HG03025 (cell line): ENCODE measurements around the gene PPP1CB.

ENCODE experiments used
- ATAC-seq: cut with Tn5 transposase; IDR thresholded peaks from one replicate; pipeline ENCODE4 v1.9.1; 2021; ENCODE audit warnings: mild to moderate bottlenecking, moderate library complexity; ENCODE audit not compliant: unreplicated experiment, low FRiP score

Gene PPP1CB

DNA sequence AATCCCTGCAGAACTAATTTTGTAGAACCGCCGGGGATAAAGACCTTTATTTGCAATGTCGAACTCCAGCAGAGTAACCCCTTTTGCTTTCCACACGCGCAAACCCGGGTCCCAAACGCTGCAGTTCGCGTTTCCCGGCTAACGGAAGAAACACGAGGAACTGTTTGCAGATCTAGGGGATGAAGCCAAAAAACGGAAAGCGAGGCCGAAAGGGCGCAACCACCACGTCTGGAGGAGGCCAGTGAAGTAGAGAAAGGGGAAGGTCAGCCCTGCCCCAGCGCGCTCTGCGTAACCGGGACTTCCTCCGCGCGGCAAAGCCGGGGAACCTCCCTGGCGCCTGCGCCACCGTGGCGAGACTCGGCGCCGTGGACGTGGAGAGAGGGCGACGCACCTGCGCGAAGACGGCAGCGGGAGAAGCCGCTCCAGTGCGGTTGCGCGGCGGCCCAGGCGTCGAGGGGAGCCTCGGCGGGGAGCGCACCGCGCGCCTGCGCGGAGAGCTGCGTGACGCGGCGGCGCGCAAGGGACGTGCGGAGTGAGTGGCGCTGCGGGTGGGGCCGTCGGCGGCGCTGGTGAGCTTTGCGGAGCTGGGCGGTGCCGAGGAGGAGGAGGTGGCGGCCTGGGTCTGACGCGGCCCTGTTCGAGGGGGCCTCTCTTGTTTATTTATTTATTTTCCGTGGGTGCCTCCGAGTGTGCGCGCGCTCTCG, at the start of gene PPP1CB:
Gene PPP1CB, plus strand, starts transcription at position 579 of the 704 bp plus-strand sequence. CDS start 295 bp downstream, outside the sequence.
- peak; percentile 82 for ATAC-seq

DNA sequence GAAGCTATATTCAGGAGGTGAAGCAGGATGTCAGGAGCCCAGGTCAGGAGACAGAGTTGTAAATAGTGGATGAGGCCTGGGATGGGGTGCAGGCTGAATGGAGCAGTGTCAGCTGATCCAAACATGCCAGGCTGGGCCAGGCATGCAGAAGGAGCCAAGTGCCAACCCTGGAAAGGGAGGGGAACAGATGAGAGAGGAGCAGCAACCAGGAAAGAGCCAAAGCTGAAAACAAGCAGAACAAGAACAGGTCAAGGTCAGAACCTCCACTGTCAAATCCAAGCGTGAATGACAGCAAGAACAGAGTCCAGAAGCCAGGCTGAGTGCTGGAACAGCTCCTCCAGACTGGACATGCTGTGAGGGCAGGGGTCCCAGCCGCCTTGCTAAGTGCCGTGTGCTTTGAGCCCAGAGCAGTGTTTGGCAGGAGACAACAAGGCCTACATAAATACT, 49.2 kb upstream of the PPP1CB start:
- ATAC-seq, result no peak

DNA sequence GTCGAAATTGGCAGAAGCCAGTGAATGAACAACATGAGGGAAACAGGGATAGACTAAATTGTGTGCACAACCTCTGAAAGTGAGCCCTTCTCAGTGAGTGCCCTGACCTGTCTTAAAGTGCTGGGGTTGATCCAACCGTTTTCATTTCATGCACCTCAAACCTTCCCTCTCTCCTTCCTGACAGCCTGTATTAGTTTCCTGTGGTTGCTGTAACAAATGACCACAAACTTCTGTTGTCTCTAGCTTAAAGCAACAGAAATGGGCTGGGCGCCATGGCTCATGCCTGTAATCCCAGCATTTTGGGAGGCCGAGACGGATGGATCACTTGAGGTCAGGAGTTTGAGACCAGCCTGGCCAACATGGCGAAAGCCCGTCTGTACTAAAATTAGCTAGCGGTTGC, 48.8 kb upstream of the PPP1CB start:
- no peak for ATAC-seq

- no peak for ATAC-seq
Observed at GRCh38 chr2:28704621-28705020, 47.0 kb upstream of the PPP1CB start.

DNA sequence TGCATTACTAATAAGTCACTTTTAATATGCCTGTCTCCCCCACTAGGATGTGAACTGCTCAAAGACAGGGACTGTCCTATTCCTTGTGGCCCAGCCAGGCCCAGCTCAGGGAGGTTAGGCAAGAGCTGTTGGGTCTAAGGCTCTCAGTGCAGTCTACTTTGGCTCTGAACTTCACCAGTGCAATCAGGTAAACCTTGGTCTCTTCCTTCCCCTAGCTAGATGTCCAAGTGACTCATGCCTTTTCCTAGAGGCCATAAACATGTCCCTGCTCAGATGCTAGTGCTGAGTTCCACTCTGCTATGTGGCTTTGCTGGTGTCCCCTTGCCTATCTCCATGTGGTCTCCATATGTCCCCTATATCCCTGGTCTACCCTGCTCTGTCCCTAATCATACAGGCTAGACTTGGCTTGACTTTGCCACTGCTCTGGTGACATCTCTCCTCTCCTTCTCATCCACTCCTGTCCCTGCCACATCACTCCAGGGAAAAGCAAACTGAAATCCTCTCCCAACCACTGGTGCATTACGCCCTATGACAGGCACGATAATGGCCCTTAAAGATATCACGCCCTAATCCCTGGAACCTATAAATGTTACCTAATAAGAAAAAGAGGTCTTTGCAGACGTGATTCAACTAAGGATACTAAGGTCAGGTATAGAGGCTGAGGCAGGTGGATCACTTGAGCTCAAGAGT, 45.7 kb upstream of the PPP1CB start:
- no peak for ATAC-seq

DNA sequence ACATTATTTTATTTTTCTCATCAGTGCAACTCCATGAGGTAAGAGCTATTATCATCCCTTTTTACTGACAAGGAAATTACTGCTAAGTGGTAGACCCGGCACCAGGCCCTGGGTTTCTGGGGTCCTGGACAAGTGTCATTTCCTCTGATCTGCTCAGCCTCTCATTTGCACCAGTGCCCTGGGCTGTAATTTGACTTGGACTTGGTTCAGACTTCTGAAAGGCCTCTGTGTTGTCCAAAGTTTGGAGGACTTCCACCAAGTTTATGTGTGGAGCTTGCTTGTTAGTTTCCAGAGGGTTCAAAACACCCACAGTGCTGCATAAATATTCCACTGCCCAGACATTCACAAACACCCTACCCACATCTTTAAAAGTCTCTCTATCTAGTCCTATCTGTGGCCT, 44.0 kb upstream of the PPP1CB start:
- no peak for ATAC-seq

- no peak for ATAC-seq
Observed at GRCh38 chr2:28709101-28709500, 42.5 kb upstream of the PPP1CB start.

- no peak for ATAC-seq
Observed at GRCh38 chr2:28710545-28710944, 41.1 kb upstream of the PPP1CB start.

- ATAC-seq, result no peak
Observed at GRCh38 chr2:28713577-28714298, 37.9 kb upstream of the PPP1CB start.

- ATAC-seq, result no peak
Observed at GRCh38 chr2:28716265-28716865, 35.3 kb upstream of the PPP1CB start.

GRCh38 chr2:28717339-28717758, 34.3 kb upstream of the PPP1CB start:
- ATAC-seq, result no peak

- ATAC-seq, result no peak
Observed at GRCh38 chr2:28720345-28720744, 31.3 kb upstream of the PPP1CB start.

DNA sequence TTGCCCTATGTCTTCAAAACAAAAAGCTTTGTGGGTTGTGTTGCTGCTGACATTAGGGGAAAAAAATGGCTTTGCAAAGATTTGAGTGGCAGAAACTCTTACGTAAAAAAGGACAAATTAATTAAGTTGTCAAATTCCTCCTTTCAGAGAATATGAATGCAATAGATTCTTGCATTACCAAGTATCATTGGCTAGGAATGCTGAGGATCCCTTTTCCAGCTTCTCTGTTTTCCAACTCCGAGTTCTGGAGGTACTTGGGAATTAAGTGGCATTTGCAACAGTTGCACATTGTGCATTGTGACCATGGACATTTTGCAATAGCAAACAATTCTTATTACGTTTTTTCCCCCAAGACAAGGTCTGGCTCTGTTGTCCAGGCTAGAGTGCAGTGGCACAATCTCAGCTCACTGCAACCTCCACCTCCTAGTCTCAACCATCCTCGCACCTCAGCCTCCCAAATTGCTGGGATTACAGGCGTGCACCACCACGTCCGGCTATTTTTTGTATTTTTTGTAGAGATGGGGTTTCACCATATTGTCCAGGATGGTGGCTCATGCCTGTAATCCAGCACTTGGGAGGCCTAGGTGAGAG, 29.9 kb upstream of the PPP1CB start:
- ATAC-seq, result no peak

- ATAC-seq, result no peak
Observed at GRCh38 chr2:28725021-28725711, 26.5 kb upstream of the PPP1CB start.

GRCh38 chr2:28726177-28726576, 25.5 kb upstream of the PPP1CB start:
- no peak for ATAC-seq

GRCh38 chr2:28729698-28730097, 21.9 kb upstream of the PPP1CB start:
- ATAC-seq, result no peak

- no peak for ATAC-seq
Observed at GRCh38 chr2:28730641-28731146, 20.9 kb upstream of the PPP1CB start.

- ATAC-seq, result no peak
Observed at GRCh38 chr2:28735511-28735910, 16.1 kb upstream of the PPP1CB start.

GRCh38 chr2:28736034-28736433, 15.6 kb upstream of the PPP1CB start:
- no peak for ATAC-seq

GRCh38 chr2:28737655-28738054, 14.0 kb upstream of the PPP1CB start:
- no peak for ATAC-seq
